Endothelial cell (in vitro differentiated cells): ENCODE results near the gene ARHGAP20. TPM values are rescaled to one million over a fixed set of nuclear protein-coding genes. Genes with fewer than 3 reads are reported as not detected.

Experiments
- DNase-seq: peaks from one replicate; pipeline ENCODE4 v3.0.0; 2021; ENCODE audit warnings: low spot score
- H3K27ac Mint-ChIP-seq: one replicate; pipeline ENCODE4 v1.8.0; 2021; ENCODE audit warnings: mixed read lengths, inconsistent platforms; ENCODE audit not compliant: unreplicated experiment
- H3K27me3 Mint-ChIP-seq: one replicate; pipeline ENCODE4 v1.8.0; 2021; ENCODE audit warnings: mild to moderate bottlenecking, moderate library complexity, mixed read lengths, inconsistent platforms; ENCODE audit not compliant: unreplicated experiment
- H3K36me3 Mint-ChIP-seq: one replicate; pipeline ENCODE4 v1.8.0; 2021; ENCODE audit warnings: mild to moderate bottlenecking, low read depth, mixed read lengths, inconsistent platforms; ENCODE audit not compliant: unreplicated experiment
- H3K4me1 Mint-ChIP-seq: one replicate; pipeline ENCODE4 v1.8.0; 2021; ENCODE audit warnings: mild to moderate bottlenecking, mixed read lengths, inconsistent platforms; ENCODE audit not compliant: unreplicated experiment
- H3K4me3 Mint-ChIP-seq: one replicate; pipeline ENCODE4 v1.8.0; 2021; ENCODE audit warnings: mild to moderate bottlenecking, mixed read lengths, inconsistent platforms; ENCODE audit not compliant: unreplicated experiment
- H3K9me3 Mint-ChIP-seq: one replicate; pipeline ENCODE4 v1.8.0; 2021; ENCODE audit warnings: mixed read lengths, inconsistent platforms; ENCODE audit not compliant: unreplicated experiment
- CTCF ChIP-seq: fragments of 200-600 bp; sonication (generic); IDR thresholded peaks from one replicate; pipeline ENCODE4 v1.5.0; 2021; ENCODE audit warnings: antibody characterized with exemption; ENCODE audit not compliant: unreplicated experiment
- total RNA-seq: library from RNA; stranded (reverse); fragmentation: NEBNext Ultra II Directional; extraction: Animal tissue kit (Norgen Biotek cat#: 25700); gene quantifications from one replicate; pipeline ENCODE4 v1.2.1, GENCODE V29; 2021; ENCODE audit not compliant: unreplicated experiment

The ARHGAP20 gene
- total RNA-seq, 1 donor from 2014 or later = 0.36 TPM

DNA sequence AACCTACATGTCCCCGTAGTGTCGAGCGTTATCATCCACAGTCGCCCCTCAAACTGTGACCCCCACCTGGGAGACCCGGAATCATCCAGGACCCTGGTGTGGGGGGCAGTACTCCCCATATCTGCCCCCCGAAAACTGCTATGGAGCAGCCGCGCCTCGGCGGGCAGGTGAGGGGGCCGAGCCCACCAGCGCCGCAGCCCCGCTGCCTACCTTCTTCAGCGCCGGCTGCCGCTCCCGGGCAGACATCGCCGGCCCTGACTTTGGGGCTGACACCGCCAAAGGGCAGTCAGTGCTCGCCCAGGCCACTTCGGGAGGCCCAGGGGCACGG lies 825 bp downstream of the ARHGAP20 start:
- H3K27me3 Mint-ChIP-seq = peaks cover 13% of the 10 kb centered on the region
- peaks cover 12% of the 10 kb centered on the region for H3K4me1 Mint-ChIP-seq
- H3K27ac Mint-ChIP-seq = no peak overlapping the region
- H3K4me3 Mint-ChIP-seq = no peak overlapping the region
- no peak for DNase-seq
- no peaks in the 10 kb centered on the region for H3K36me3 Mint-ChIP-seq
- H3K9me3 Mint-ChIP-seq = no peaks in the 10 kb centered on the region
- TF ChIP-seq CTCF = no peak

GRCh38 chr11:110710628-110711381 lies 1.4 kb downstream of the ARHGAP20 start:
- no peaks in the 10 kb centered on the region for H3K9me3 Mint-ChIP-seq
- peaks cover 13% of the 10 kb centered on the region for H3K27me3 Mint-ChIP-seq
- no peaks in the 10 kb centered on the region for H3K36me3 Mint-ChIP-seq
- no peak for TF ChIP-seq CTCF
- H3K4me1 Mint-ChIP-seq = peaks cover 12% of the 10 kb centered on the region
- peak overlapping the region; percentile 73 for H3K4me3 Mint-ChIP-seq
- peak; percentile 11 for DNase-seq
- no peak overlapping the region for H3K27ac Mint-ChIP-seq

DNA sequence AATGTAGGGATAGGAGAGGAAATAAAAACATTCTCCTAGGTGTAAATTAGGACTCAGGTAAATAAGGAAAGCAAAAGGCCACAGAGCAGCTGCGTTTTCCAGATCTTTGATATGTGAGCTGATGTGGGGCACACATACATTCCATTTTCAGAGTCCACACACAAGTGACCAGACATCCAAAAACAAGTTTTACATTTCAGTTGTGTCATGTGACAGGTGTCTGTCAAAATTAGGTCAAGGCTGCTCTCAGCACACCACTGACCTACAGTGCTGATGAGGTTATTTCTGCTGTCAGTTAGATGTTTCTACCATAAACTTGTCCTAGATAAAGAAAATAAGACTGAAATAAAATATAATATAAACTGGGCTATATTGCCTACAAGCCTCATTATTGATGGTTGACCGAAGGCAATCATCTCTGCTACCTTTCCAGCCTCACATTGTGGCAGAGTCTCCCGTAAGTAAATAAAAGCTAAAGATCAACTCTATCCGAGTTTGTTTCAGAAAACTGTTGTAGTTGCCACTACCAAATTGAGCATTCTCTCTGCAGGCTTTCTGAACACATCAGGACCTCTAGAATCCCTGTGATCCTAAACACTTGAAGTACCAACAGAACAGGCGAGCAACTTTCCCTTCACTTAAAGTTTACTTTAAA lies 7.9 kb downstream of the ARHGAP20 start:
- Mint-ChIP-seq H3K27me3 (no peaks in the 10 kb centered on the region), H3K9me3 (no peaks in the 10 kb centered on the region), H3K27ac (no peak overlapping the region), H3K36me3 (no peaks in the 10 kb centered on the region), H3K4me3 (no peak overlapping the region), H3K4me1 (peaks cover 8% of the 10 kb centered on the region)
- TF ChIP-seq CTCF = no peak
- no peak for DNase-seq

GRCh38 chr11:110691926-110692325 lies 20.3 kb downstream of the ARHGAP20 start:
- H3K4me1 Mint-ChIP-seq = no peaks in the 10 kb centered on the region
- no peak for DNase-seq
- peaks cover 2% of the 10 kb centered on the region for H3K27me3 Mint-ChIP-seq
- TF ChIP-seq CTCF = no peak
- no peaks in the 10 kb centered on the region for H3K9me3 Mint-ChIP-seq
- no peak overlapping the region for H3K4me3 Mint-ChIP-seq
- no peaks in the 10 kb centered on the region for H3K36me3 Mint-ChIP-seq
- H3K27ac Mint-ChIP-seq = no peak overlapping the region

- Mint-ChIP-seq H3K27ac (no peak overlapping the region), H3K9me3 (no peaks in the 10 kb centered on the region), H3K27me3 (peaks cover 2% of the 10 kb centered on the region), H3K36me3 (no peaks in the 10 kb centered on the region), H3K4me3 (no peak overlapping the region), H3K4me1 (no peaks in the 10 kb centered on the region)
- TF ChIP-seq CTCF = no peak
- DNase-seq = no peak
These were observed 22.9 kb downstream of the ARHGAP20 start for GRCh38 chr11:110689306-110689705.
